Activated CD8-positive, alpha-beta memory T cell treated with anti-CD3 and anti-CD28 coated beads, Interleukin-2, amount 50 U/mL, for 24 hours (primary cell): ENCODE results near the gene NUTM2E.
"Not testable (repeated sequence)": the region's sequence is repeated elsewhere in the genome, so short reads cannot be mapped to it uniquely, and the experiment has no call there.

Experiments used
- DNase-seq: peaks from one replicate; pipeline ENCODE4 v3.0.0-alpha.2; 2020; ENCODE audit errors: extremely low read depth

Gene NUTM2E

DNA sequence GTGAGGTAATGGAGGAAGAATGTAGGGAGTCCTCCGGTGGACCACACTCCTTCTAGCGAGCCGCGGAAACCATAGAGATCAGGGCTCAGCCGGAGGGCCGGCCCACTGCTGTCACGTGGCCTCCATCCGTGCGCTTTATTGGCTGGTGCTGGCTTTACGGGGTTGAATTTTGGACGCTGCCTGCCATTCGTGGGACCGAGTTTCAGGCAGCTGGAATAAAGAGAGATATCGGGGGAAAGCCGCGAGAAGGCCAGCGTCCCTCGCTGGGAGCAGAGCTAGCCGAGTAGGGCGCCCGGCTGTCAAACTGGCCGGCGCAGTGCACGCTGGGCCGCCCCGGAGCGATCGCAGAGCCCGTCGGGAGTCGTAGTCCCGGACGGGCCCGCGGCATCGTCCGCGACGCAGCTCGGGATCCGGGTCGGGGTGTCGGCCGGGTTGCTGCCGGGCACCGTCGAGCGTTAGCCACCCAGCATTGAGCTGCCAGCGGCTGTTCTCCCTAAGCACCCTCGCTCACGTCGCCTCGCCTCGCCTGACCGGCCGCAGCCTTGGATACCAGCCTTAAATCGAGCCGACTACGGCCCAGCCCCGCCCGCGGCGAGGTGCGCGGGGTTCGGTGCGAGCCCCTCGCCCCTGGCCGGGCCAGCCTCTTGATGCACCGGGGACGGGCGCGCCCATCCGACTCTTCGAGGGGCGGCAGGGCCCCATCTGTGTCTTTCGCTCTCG, at the start of gene NUTM2E:
Gene NUTM2E, plus strand, starts transcription at position 244 of the 720 bp plus-strand sequence. CDS start 15,002 bp downstream, outside the sequence.
- DNase-seq, result peak; percentile 39

DNA sequence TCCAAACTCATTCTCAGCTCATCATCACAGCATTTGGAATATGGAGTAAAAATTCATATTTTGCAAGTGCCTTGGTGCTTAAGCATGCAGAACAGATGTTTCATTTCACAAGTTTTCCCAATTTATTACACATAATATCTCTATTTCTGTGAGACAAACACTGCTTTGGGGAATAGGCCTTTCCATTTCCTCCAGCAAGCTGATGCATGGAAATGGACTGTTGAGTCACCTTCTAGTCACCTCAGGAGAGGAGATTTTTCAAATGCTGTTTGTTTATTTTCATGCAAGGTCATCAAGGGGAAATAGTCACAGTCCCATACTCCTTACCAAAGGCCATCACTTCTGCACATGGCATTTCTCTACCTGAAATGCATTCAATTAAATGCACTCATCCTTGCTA, 48.5 kb upstream of the NUTM2E start:
- DNase-seq, result not testable (repeated sequence)

GRCh38 chr10:79779310-79779938, 47.1 kb upstream of the NUTM2E start:
- peak; percentile 7 for DNase-seq

DNA sequence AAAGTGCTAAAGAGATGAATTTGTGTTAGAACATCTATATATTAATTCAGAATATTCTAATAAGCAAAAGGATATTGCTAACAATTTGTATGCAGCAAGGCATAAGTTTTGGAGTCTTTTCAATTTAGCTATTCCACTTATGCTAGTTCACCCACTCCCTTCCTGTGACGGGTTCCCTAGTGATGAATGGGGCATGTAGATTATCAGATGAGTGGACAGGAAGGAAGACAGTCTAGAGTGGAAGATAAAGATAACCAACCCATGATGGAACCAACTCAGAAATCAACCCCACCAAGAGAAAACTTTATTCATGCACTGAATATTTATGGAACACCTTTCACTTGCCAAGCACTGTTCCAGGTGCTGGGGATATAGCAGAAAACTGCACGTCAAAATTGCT, 46.5 kb upstream of the NUTM2E start:
- not testable (repeated sequence) for DNase-seq

DNA sequence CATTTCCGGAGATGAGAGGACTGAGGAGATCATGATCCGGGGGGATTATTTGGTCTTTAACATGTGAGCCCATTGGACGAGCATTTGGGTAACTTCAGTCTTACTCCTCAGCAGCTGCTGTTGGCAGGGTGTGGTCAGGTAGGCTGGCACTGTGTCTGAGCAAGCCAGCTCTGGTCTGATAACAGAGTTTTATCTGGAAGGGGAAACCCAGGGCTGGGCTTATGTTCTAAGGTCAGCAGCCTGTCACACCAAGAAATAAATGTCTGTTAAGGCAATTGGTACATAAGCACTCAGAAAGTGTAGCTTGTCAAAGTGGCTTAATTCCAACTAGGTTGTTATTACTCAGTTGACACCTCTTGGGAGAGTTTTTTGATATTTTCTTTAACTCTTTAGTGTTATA, 45.0 kb upstream of the NUTM2E start:
- DNase-seq, result not testable (repeated sequence)

GRCh38 chr10:79787455-79787952, 39.0 kb upstream of the NUTM2E start:
- not testable (repeated sequence) for DNase-seq

GRCh38 chr10:79789351-79789750, 37.2 kb upstream of the NUTM2E start:
- not testable (repeated sequence) for DNase-seq

DNA sequence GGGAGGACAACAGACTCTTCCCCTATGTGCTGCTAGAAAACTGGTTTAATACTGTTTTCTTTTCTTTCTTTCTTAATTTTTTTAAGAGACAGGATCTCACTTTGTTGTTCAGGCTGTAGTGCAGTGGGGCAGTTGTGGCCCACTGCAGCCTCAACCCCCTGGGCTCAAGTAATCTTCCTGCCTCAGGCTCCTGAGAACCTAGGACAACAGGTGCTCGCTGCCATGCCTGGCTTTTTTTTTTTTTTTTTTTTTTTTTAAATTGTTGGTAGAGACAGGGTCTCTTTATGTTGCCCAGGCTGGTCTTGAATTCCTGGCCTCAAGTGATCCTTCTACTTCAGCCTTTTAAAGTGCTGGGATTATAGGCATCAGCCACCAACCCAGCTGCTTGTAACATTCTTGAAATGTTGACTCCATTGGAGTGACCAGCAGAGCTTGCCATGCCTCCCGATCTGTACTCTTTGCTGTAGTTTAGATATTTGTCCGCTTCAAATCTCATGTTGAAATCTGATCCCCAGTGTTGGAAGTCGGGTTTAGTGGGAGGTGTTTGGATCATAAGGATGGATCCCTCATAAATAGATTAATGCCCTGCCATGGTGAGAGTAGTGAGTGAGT, 34.5 kb upstream of the NUTM2E start:
- DNase-seq, result not testable (repeated sequence)

- not testable (repeated sequence) for DNase-seq
Observed at GRCh38 chr10:79799337-79799736, 27.2 kb upstream of the NUTM2E start.

DNA sequence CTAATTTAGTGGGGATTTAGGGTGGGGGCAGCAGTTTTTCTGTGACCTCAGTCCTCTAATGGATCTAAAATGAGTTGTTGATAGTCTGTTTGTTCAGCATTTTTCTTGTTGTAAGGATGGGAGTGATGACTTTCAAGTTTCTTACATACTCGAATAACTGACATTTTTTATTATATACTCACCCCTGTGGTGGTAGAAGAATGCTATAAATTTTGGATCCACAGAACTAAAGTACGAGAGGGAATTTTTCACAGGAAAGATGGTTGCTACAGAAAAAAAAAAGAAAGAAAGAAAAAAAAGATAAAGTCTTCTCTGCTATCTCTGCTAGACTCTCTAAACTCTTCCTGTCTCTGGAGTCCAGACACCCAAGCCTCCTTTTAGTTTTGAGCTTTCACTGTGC, 20.7 kb upstream of the NUTM2E start:
- DNase-seq, result not testable (repeated sequence)

- not testable (repeated sequence) for DNase-seq
Observed at GRCh38 chr10:79811895-79812294, 14.6 kb upstream of the NUTM2E start.

DNA sequence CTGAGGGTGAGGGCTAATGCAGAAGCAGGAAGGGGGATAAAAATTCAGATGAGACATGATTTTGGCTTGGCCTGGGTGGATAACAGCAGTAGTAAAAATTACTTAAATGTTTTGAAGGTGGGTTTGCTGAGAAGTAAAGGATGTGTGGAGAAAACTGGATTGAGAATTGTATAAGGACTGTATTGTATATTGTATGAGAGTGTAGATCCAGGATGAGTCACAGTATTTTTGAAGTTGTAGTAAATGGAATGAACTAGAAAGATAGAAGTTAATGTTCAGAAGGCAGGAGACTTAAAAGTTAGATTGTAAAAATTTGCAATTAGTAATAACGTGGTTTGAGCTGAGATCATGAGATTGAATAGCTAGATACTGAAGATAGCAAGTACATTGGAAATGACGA, 10.2 kb upstream of the NUTM2E start:
- not testable (repeated sequence) for DNase-seq

GRCh38 chr10:79823387-79823786, 3.2 kb upstream of the NUTM2E start:
- not testable (repeated sequence) for DNase-seq

DNA sequence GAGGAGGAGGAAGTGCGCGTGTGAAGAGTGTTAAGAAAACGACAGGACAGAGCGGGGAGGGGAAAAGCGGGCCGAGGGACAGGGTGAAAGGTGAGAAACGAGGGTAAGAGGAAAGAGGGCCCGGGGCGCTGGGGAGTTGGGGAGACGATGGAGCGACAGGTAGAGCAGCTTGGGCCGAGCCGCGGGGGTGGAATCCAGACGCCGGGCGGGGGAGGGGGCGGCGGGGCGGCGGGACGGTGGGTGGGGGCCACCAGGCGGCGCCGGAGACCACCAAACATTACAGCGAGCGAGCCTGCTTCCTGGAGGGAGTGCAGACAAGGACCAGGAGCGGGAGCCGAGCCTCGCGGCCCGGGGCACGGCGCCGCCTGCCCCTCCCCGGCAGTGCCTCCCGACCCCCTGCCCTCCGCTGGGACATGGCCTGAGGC, 940 bp upstream of the NUTM2E start:
- DNase-seq, result not testable (repeated sequence)

DNA sequence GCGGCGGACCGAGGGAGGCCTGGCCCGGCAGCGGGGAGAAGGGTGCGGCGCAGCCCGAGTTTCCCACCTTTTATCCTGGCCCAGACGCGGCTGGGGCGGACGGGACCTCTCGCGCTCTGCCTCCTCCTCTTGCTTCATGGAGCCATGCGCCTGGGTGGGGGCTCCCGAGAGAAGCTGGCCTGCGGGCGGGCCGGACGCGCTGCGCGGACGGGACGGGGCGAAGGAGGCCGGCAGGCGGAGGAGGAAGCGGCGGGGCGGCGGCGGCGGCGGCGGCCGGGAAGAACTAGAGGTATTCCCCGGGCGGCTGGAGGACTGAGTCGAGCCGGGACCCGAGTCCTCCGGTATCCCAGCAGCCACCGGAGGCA, 426 bp upstream of the NUTM2E start:
- not testable (repeated sequence) for DNase-seq

GRCh38 chr10:79833833-79834232, 7.3 kb downstream of the NUTM2E start:
- not testable (repeated sequence) for DNase-seq

GRCh38 chr10:79835891-79836290, 9.4 kb downstream of the NUTM2E start:
- not testable (repeated sequence) for DNase-seq

GRCh38 chr10:79836891-79837290, 10.4 kb downstream of the NUTM2E start:
- not testable (repeated sequence) for DNase-seq

DNA sequence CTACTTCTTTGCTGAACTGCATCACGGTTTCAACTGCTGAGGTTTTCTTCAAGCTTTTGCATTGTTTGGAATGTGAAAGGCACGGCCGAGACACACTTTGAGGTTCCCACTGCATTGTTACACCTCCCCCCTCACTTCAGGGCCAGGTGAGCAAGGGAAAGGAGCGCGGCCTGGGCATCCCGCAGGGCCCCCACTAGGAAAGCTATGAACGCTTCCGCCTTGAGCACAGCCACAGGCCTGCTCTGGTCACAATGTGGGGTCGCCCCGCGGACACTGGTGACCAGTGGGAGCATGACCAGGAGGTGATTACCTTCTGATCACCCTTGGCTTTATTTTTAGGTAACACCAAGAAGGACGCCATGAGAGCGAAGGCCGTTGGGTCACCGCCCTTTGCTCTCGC, 11.9 kb downstream of the NUTM2E start:
- DNase-seq, result not testable (repeated sequence)

GRCh38 chr10:79853191-79853854, 26.8 kb downstream of the NUTM2E start:
- not testable (repeated sequence) for DNase-seq

DNA sequence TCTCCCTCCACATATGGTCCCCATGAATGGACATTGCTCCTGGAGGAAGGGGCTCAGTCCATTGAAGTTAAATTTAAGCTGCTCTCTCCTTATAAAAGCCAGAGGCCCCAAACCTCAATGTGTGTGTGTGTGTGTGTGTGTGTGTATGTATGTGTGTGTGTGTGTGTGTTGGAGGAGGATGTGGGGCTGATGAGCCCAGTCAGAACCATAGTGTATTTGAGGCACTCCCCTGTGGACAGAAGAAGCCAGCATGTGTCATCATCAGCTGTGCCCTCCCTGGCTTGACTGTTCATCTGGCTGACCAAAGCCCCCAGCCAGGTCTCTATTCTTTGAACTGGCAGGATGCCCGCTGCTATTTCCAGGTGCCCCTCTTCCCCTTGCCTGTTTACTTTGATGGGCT, 35.7 kb downstream of the NUTM2E start:
- DNase-seq, result not testable (repeated sequence)

DNA sequence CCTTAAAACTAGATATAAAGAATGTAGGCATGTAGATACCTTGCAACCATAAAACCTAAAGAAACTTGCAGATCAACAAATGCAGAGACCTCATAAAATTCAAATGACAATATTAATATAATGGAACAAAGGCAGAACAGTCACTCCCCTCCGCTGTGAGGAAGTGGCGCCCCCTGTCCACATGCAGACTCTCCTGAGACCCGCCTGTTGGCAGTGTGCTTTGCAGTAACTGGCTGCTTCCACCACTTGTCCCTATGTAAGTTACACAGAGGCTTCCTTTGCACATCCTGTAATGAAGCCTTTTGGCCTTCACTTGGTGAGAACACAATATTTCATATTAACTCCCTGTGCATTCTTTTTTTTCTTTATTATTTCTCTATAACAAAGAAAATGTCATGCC, 36.3 kb downstream of the NUTM2E start:
- DNase-seq, result not testable (repeated sequence)
